Activated CD4-positive, CD25-positive, alpha-beta regulatory T cell treated with anti-CD3 and anti-CD28 coated beads, Interleukin-2, amount 50 U/mL, for 24 hours (primary cell): ENCODE results near the gene NME4.

Experiments used
- ATAC-seq, 2 donors: fragments of 150-1000 bp; cut with Tn5 transposase; one replicate each; pipeline ENCODE4 v1.10.0; 2021; ENCODE audit warnings: mild to moderate bottlenecking in 1 of 2, moderate library complexity in 1 of 2

Gene NME4

GRCh38 chr16:430904-431303, 33.9 kb downstream of the NME4 start:
- ATAC-seq = no peak

GRCh38 chr16:440627-441026, 43.6 kb downstream of the NME4 start:
- ATAC-seq = no peak

GRCh38 chr16:441447-441846, 44.4 kb downstream of the NME4 start:
- ATAC-seq = no peak

GRCh38 chr16:442976-443375, 46.0 kb downstream of the NME4 start:
- ATAC-seq = no peak

- ATAC-seq = no peak
Observed at GRCh38 chr16:444027-444426, 47.0 kb downstream of the NME4 start.

- ATAC-seq = no peak
Observed at GRCh38 chr16:445566-445965, 48.6 kb downstream of the NME4 start.
